ENCODE data around the gene NOC4L.

The NOC4L gene

DNA sequence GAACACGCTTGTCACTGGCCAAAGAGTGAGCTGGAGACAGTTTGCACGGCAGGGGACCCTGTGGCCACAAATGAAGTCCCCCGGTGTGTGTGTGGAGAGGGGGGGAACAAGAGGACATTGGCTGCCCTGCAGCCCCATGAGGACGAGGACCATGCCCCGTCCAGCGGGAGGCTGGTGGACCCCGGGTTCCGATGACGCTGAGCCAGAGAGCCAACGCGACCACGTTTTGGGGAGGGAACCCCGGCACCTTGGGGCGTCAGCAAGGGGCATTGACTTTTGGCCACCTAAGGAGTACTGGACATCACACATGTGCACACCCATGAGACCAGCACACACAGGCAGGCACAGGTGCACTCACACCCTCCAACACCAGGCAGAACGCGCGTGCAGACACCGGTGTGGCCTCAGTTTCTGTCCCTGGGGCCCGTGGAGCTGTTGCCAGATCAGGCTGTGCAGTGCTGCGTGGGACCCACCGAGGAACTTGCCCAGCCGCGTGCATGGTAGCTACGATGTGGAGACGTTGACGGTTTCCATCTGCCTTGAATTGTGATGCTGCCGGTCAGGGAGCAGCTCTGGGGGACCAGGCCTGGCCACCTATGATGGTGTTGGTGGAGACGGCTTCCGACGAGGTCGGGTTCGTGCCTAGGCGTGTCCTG, 26.5 kb downstream of the NOC4L start:
- POLR2A ChIA-PET, result no interaction called here
- H3K4me3 ChIP-seq (ENCODE audit: low read depth, low read length), result no peak overlapping the region
- no peak for DNase-seq (ENCODE audit: low read depth, low spot score)
- TF ChIP-seq, protein P1, sequence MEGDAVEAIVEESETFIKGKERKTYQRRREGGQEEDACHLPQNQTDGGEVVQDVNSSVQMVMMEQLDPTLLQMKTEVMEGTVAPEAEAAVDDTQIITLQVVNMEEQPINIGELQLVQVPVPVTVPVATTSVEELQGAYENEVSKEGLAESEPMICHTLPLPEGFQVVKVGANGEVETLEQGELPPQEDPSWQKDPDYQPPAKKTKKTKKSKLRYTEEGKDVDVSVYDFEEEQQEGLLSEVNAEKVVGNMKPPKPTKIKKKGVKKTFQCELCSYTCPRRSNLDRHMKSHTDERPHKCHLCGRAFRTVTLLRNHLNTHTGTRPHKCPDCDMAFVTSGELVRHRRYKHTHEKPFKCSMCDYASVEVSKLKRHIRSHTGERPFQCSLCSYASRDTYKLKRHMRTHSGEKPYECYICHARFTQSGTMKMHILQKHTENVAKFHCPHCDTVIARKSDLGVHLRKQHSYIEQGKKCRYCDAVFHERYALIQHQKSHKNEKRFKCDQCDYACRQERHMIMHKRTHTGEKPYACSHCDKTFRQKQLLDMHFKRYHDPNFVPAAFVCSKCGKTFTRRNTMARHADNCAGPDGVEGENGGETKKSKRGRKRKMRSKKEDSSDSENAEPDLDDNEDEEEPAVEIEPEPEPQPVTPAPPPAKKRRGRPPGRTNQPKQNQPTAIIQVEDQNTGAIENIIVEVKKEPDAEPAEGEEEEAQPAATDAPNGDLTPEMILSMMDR (IDR thresholded peaks at IDR 0.05; ENCODE audit: insufficient read depth, low read length, missing control alignments), result no peak
- CTCF ChIA-PET, result no interaction called here

DNA sequence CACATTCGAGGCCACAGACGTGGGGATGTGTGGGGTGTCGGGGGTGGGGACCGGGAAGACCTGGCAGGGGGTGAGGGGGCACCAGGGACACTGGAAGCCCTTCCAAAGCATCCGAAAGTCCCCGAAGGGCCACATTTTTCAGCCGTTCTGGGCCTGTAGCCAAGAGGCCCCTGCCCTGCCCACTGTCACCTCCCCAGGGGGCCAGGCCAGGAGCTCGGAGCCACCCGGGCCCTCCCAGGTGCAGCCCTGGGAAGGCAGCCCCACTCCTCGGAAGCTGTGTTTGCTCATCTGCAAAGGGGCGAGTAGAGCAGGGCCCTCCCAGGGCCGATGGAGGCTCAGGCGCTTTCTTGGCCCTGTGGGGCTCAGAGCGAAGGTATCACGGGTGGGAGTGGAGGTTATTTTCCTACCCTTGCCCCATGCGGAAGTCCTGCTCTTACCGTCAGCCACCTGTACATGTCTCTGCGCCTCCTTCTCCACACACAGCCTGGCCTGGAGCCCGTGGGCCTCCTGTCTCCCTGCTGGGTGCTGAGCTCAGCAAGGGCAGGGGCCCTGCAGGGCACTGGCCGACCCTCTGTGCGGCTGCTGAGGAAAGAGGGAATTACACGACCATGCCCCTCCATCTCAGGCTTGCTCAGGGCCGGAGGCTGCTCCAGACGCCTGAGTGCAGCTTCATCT, 27.2 kb downstream of the NOC4L start:
- POLR2A ChIA-PET, result no interaction called here

DNA sequence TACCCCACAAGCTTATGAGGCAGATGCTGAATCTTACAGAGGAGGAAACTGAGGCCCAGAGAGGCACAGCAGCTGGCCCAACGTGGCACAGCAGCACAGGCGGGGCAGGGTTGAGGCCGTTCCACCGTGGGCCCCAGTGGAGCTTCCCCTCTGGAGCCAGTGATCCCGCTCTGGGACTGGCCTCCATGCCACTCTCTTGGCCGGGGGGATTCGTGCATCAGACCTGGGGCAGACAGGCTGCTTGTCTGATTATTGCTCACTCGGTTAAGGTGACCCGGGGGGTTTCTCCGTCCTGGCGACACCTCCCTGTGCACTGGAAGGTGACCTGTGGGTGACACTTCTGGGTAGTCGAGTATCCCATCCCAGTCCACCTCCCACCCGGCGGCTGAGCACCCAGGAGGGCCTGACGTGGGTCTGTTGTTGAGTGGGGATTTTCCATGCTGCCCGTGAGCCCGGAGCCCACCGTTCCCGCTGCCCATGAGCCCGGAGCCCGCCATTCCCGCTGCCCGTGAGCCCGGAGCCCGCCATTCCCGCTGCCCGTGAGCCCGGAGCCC, 27.8 kb downstream of the NOC4L start:
- TF ChIP-seq, protein P1 (IDR thresholded peaks at IDR 0.05; ENCODE audit: insufficient read depth, low read length, missing control alignments), result no peak
- CTCF ChIA-PET, result interaction anchor here (1.1 kb wide), 1 partner anchor 18 kb away, joined by 4 read pairs; no protein-coding TSS in a partner anchor
- no peak for DNase-seq (ENCODE audit: low read depth, low spot score)
- POLR2A ChIA-PET, result no interaction called here
- H3K4me3 ChIP-seq (ENCODE audit: low read depth, low read length), result no peak overlapping the region

More for the DNA sequence above, 27.2 kb downstream of the NOC4L start:
- H3K4me3 ChIP-seq (ENCODE audit: low read depth, low read length), result no peak overlapping the region
- no peak for DNase-seq (ENCODE audit: low read depth, low spot score)
- TF ChIP-seq, protein P1 (IDR thresholded peaks at IDR 0.05; ENCODE audit: insufficient read depth, low read length, missing control alignments), result no peak
- CTCF ChIA-PET, result interaction anchor here (1.1 kb wide), 1 partner anchor 18 kb away, joined by 4 read pairs; no protein-coding TSS in a partner anchor

DNA sequence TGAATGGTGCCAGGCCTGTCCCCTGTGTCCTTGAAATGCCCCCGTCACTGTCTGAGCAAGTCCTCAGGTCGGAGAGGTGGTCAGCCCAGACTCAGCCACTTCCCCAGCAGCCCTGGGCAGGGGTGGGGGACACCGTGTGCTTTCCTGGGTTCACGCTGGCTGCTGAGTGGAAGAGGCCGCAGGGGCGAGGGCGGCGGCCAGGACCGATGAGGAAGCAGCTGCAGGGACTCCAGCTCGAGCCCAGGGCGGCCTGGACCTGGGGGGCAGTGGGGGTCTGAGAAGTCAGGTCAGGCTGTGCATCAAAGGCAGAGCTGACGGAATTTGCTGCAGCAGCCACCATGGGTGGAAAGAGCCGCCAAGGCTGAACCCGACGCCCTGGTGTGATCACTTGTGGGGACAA, 28.4 kb downstream of the NOC4L start:
- no peak overlapping the region for H3K4me3 ChIP-seq (ENCODE audit: low read depth, low read length)
- TF ChIP-seq, protein P1 (IDR thresholded peaks at IDR 0.05; ENCODE audit: insufficient read depth, low read length, missing control alignments), result no peak
- POLR2A ChIA-PET, result no interaction called here
- CTCF ChIA-PET, result no interaction called here
- no peak for DNase-seq (ENCODE audit: low read depth, low spot score)

DNA sequence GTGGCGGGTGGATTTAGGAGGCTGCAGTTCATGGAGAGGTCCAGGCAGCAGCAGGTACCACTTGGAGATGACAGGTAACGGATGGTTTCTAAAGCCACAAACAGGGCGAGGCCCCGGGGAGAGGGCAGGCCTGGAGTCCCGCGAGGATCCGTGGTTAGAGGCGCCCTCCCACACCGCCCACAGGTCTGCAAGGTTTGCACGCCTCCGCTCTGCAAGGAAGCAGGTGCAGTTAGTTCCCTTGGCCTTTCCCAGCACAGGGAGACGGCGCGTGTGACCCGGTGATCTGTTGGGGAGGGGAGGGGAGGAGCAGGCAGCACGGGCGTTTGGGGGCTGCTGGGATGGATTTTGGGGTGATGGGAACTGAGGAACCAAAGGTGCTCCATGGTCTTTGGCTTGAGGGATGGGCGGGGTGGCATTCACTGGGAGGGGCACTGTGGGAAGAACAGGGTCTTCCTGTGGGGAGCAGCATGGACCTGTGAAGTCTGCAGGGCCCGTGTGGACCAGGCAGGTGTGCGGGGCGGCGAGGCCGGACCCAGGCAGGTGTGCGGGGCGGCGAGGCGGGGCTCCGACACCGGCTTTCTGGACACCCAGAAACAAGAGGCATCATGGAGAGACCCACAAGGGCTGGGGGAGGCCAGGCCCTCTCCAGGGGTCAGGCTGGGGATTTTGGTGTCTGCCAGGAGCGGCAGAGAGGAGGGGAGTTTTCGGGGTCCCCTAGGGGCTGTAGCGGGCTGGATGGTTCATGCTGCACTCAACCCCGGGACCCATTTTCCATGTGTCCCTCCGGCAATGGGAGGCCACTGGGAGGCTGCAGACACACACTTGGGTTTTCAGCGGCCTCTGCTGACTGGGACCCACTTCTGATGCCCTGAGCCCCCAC, 29.1 kb downstream of the NOC4L start:
- CTCF ChIA-PET, result no interaction called here
- DNase-seq (ENCODE audit: low read depth, low spot score), result no peak
- POLR2A ChIA-PET, result no interaction called here
- TF ChIP-seq, protein P1 (IDR thresholded peaks at IDR 0.05; ENCODE audit: insufficient read depth, low read length, missing control alignments), result no peak
- no peak overlapping the region for H3K4me3 ChIP-seq (ENCODE audit: low read depth, low read length)
